ENCODE measurements around the gene SORL1.

DNA sequence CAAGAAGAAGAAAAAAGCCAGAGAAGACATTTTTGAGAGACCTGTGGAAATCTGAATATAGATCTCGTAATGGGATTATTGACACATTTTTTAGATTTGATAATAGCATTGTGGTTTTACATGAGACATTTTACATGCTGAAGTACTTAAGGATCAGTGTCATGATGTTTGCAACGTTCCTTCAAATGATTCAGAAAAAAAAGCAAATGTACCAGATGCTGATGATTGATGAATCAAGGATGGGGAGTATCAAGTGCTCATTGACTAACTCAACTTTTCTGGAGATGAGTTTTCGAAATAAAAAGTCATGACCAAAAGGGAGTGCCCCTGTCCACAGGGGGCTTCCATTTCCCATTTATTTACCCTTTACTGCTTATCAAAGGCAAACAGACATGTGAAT, 207.7 kb downstream of the SORL1 start:
- no peak for TF ChIP-seq TCF12 (IDR thresholded peaks at IDR 0.05)
- no peak for TF ChIP-seq TCF12 (CRISPR knock-in tag; IDR thresholded peaks at IDR 0.05)
- no peak for TF ChIP-seq ELF1 (CRISPR knock-in tag; IDR thresholded peaks at IDR 0.05)
- TF ChIP-seq ZNF224 (CRISPR knock-in tag; IDR thresholded peaks at IDR 0.05) = no peak
- TF ChIP-seq STAT6 (CRISPR knock-in tag; IDR thresholded peaks at IDR 0.05; ENCODE audit: borderline replicate concordance) = no peak
- no peak for TF ChIP-seq POLR2A (IDR thresholded peaks at IDR 0.05; ENCODE audit: insufficient read depth in 1 of 2, low read depth in 2 of 2, low read length in 2 of 2)
- no peak for TF ChIP-seq CTCF (CRISPR knock-in tag; IDR thresholded peaks at IDR 0.05)
- TF ChIP-seq, protein P1, sequence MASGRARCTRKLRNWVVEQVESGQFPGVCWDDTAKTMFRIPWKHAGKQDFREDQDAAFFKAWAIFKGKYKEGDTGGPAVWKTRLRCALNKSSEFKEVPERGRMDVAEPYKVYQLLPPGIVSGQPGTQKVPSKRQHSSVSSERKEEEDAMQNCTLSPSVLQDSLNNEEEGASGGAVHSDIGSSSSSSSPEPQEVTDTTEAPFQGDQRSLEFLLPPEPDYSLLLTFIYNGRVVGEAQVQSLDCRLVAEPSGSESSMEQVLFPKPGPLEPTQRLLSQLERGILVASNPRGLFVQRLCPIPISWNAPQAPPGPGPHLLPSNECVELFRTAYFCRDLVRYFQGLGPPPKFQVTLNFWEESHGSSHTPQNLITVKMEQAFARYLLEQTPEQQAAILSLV (CRISPR knock-in tag; IDR thresholded peaks at IDR 0.05; ENCODE audit: borderline replicate concordance) = no peak
- TF ChIP-seq ZNF230 (CRISPR knock-in tag; IDR thresholded peaks at IDR 0.05) = no peak
- no peak for TF ChIP-seq POLR2AphosphoS5 (IDR thresholded peaks at IDR 0.05; ENCODE audit: low read depth, low read length)
- no peak for TF ChIP-seq ZNF598 (CRISPR knock-in tag; IDR thresholded peaks at IDR 0.05; ENCODE audit: borderline replicate concordance)
- no peak for TF ChIP-seq MYC (CRISPR knock-in tag; IDR thresholded peaks at IDR 0.05; ENCODE audit: borderline replicate concordance)
- TF ChIP-seq SETDB1 (CRISPR knock-in tag; IDR thresholded peaks at IDR 0.05; ENCODE audit: borderline replicate concordance) = no peak
- no peak for TF ChIP-seq TAF1 (CRISPR knock-in tag; IDR thresholded peaks at IDR 0.05)
- TF ChIP-seq SP1 (IDR thresholded peaks at IDR 0.05) = no peak
- no peak for TF ChIP-seq SP1 (CRISPR knock-in tag; IDR thresholded peaks at IDR 0.05)

Data from HepG2 (cell line).